HG02588 (cell line): ENCODE data around the gene MAPK10.
"Not testable (repeated sequence)": the region's sequence is repeated elsewhere in the genome, so short reads cannot be mapped to it uniquely, and the experiment has no call there.

Source experiments
- ATAC-seq: cut with Tn5 transposase; IDR thresholded peaks from one replicate; pipeline ENCODE4 v1.9.1; 2021; ENCODE audit warnings: mild to moderate bottlenecking, moderate library complexity; ENCODE audit not compliant: unreplicated experiment

The MAPK10 gene

DNA sequence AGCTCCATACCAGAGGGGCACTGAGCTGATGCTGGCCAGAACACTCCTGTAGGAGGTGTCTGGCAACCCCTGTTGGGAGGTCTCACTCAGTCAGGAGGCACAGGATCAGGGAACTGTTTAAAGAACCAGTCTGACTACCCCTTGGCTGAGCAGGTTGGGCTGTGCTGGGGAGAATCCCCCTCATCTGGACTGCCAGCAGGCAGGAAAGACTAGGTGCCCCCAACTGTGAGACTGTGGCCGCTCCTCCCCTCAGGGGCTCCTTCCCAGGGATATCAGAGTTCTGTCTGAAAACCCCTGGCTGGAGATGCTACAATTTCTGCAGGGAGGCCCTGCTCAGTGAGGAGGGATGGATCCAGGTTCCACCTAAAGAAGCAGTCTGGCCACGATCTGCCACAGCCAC lies 245.3 kb downstream of the MAPK10 start:
- no peak for ATAC-seq

DNA sequence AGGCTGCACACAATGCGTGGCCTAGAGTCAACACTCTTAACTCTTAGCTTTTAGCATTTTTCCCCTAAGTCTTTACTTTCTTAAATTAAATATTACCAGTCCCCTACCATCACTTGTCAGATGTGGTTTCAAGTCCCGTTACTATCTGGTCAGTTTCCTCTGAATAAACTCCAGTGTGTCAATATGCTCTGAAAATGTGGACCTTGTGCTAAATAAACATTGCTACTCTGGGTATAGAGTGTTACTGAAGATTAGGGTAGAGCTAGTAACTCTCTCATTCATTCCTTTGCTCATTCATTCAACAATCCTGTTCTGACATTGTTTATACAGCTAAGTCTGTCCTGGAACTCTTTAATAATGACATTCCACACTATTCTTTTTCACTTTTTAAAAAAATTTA lies 251.0 kb downstream of the MAPK10 start:
- no peak for ATAC-seq

DNA sequence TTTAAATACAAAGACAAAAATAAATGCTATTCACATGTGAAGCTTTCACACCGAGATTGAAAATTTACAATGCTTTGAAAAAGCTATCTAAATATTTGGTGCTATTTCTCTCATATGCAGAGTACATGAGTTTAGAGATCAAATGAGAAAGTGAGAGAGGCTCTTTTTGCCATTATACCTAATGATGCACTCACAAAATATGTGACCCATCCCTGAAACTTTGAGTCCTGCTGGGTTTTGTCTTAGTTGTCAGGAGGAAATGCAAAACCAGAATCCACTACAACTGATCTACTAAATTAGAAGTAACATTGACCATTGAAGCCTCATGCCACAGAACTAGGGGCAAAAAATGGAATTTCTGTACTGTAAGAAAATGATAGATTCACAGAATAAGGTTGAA lies 251.7 kb downstream of the MAPK10 start:
- ATAC-seq: no peak

DNA sequence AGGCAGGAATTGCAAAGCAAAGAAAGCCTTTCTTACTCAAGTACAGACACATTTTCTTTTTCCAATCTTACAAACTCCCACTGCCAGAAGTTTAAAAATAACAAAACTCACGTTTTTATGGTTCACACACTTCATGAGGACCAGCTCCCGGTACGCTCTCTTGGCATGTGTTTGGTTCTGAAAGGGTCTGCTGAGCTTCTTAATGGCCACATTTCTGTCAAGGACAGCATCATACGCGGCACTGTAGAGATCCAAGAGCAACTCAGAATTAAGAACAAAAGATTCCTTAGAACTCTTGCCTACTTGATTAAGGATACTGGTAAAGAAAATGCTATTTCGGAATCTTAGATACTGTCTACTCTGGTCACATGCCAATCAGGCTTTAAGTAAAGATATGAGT lies 252.7 kb downstream of the MAPK10 start:
- ATAC-seq: no peak

DNA sequence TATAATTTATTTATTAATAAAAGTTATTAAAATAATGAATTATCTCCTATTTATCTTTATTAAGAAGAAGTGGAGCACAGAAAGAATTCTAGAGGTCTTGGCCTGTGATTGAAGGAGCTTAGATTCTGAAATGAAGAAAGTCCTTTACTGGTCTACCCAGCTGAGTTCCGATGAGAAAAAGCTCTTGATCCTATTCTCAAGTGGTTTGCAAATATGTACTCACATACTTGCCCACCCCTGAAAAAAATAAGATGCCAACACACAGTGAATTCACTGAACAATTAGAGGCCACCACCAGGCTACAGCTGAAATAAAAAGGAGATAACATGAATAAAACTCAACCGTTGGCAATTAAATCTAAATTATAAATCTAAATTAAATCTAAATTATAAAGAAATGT lies 253.4 kb downstream of the MAPK10 start:
- ATAC-seq: no peak

DNA sequence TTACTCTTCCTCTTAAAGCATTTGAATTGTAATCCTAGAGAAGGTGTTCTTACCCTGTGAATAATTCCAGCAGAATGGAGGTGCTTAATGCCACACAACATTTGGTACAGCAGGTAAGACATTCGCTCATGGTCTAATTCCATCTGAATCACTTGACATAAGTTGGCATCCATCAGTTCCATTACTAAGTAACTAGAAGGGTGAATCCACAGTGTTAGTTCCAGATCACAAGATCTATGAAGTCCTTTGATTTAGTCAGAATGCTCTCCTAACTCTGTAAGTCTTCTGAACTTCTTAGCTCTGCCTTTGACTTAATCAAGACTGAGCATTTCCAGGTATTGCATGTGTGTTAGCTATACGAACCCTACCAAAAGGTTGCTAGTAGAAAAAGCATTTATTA lies 258.0 kb downstream of the MAPK10 start:
- ATAC-seq: no peak

DNA sequence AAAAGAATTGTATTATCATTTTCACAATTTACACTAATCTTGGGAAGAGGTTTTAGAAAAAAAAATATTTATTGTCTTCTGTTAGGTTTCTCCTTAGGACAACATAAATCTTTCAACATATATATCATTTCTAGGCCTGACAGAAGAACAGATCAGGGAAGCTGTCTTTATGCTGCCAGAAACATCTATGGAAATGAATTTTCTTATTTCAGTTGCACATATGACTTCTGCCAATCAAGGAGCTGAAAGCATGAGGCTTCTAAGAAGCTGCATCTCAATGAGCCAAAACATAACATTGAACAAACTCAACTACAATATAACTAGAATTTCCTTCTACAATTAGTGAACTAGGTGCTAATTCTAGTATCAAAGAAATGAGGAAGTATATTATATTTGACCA lies 258.4 kb downstream of the MAPK10 start:
- ATAC-seq: no peak

DNA sequence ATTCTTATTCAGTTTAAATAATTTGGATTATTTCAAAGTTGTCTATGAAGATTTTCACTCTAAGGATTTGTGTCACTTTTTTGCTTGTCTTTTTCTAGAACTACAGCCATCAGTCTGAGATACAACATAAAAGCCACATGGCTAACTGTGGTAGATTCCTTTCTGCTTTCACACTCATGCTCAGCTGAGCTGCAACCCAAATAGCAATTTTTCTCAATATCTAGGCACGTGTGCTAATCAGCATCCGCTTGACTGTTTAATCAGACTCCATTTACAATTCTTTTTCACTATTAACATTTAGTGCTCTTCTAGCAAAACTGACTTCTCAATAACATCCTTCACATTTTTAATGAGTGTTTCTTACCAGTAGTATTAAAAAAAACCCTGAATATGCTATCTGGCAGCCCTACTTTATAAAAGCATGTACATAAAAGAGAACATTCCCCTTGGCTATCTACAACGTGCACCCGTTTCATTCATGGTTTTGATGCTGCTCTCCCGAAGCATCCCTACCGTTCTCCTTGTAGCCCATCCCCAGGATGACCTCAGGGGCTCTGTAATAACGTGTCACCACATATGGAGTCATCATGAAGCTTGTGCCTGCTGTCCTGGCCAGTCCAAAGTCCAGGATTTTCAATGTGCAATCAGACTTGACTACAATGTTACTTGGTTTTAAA lies 259.2 kb downstream of the MAPK10 start:
- ATAC-seq: no peak

DNA sequence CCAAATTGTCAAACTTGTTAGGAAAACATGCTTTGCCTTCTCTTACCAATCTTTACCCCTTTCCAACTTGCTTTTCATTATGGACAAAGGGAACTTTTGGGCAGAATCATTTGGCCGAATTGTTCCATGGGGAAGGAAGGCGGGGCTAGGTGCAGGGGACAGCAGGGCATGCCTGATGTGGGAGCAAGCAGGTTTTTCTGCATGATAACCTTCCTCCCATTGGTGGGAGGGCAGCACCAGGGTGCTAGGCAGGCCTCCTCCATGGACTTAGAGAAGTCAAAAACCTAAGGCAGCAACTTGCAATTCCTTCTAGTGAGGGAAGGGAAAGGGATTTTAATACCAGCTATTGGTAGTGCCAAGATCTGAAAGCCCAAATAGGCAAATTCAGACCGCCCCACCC lies 260.5 kb downstream of the MAPK10 start:
- no peak for ATAC-seq

DNA sequence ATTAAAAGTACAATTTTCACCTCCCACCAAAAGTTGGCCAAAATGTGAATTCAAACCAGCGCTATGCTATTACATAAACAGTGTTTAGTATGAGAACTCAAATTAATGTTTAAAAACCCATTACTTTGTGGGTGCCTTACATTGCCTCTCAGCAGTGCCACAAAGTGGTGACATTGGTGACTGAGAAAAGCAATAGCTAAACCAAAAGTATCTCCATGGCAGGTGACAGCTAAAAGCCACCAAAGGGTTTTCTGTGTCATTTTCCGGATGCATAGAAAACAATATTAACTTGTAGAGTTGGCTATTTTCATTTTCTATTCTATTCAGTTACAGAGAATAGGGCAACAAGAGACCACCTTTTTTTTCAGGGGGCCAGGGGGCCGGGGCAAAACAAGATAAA lies 261.2 kb downstream of the MAPK10 start:
- no peak for ATAC-seq

DNA sequence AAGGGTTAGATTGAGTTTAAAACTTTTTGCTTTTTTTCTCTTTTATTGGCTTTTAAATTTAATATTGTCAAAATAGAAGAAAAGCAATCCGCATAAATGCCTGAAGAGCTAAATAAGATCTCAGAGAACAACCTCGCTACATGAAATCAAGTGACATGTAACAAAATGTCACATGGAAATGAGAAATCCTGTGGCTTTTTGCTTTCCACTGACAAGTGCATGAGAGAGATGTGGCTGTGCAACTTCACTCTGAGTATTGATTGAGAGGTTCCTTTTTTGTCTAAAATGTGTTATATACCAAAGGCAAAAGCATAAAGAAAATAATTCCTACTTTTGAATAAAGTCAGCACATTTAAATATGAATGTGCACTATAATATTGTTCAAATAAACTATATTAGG lies 263.5 kb downstream of the MAPK10 start:
- no peak for ATAC-seq

DNA sequence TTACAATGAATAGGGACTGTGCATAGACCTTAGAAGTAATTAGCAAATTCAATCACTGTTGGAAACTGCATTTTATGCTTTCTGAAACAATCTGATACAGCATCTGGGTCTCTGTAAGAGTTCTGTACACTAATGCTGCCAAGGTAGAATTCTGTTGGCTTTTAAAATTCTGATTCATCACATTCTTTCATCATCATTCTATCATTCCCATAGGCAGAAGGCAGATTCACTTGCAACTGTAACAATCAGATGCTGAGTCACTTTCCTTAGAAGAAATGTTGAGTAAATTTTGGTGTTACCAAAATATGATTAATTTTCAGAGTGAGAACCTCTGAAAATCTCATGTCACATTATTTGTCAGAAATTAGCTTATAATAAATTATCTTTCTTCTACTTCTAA lies 267.2 kb downstream of the MAPK10 start:
- no peak for ATAC-seq

DNA sequence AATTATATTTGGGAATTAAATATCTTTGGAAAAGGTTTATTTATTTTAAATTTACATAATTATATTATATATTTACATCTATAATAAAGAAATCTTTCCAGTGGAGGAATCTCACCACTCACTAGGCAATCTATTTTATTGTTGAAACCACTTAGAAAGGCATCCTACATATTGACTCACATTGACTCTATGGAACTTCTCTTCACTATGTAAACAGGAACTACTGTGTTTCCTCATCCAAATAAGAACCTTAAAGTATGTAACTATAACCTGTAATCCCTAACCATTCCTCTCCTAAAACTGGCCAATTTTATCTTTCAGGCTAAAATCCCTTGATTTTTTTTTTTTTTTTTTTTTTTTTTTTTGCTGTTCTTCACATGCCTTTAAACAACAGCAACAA lies 268.7 kb downstream of the MAPK10 start:
- no peak for ATAC-seq

DNA sequence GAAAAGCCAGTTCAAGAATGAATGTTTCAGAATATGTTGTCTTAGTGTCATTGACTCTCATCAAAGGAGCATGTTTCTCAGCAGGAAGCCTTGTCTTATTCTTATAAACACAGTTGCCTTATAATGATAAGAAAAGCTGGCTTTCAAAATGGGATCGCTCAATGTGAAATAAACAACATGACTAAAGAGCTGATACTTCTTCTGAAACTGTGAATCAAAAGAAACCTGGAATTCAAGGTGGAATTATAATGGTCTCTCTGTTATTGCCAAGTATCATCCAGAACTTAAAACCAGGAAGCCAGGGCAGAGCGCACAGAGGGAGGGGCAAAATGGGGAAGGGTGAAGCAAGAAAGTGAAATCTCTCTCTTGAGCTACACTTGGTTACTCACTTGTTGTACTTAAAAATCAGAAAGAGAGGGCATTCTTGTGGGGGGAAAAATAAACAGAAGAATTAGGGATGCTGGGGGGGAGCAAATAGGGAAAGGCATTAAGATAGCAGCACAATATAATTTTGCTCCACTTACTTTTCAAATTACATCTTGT lies 270.0 kb downstream of the MAPK10 start:
- ATAC-seq: no peak

DNA sequence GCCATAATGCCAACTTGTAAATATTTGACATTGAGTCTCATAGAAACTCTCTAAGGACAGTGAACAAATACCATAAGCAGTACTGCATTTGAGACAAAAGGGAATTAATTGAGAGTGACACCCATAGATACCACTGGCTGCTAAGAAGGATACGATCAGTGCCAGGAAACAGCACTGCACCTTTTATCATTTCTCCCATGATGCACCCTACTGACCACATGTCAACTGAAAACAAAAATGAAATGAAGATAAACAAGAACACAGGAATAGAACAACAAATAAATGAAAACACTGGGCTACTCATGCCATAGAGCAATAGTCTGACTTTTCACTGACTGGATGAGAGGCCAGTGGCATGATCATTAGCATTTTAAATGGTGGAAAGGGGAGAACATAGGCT lies 270.8 kb downstream of the MAPK10 start:
- no peak for ATAC-seq

DNA sequence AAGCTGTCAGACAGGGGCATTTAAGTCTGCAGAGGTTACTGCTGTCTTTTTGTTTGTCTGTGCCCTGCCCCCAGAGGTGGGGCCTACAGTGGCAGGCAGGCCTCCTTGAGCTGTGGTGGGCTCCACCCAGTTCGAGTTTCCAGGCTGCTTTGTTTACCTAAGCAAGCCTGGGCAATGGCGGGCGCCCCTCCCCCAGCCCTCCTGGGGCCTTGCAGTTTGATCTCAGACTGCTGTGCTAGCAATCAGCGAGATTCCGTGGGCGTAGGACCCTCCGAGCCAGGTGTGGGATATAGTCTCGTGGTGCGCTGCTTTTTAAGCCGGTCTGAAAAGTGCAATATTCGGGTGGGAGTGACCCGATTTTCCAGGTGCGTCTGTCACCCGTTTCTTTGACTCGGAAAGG lies 284.1 kb downstream of the MAPK10 start:
- ATAC-seq: not testable (repeated sequence)

DNA sequence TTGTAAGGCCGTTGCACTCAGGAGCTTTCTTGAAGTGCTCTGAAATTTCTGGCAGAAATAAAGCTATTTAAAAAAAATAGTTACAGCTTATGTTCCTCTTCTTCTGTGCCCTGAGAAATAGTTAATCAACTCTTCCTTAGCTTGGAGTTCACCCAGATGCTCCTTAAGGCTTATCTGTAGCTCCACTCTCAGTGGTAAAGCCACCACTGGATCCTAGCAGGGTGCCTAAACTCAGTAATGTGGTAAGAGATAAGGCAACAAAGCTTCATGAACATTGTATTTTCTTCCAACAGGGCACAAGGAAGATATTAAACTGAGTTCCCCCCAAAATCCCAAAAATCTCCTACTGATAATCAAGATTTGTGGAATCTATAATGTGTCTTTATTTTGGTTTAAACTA lies 299.5 kb downstream of the MAPK10 start:
- ATAC-seq: no peak

DNA sequence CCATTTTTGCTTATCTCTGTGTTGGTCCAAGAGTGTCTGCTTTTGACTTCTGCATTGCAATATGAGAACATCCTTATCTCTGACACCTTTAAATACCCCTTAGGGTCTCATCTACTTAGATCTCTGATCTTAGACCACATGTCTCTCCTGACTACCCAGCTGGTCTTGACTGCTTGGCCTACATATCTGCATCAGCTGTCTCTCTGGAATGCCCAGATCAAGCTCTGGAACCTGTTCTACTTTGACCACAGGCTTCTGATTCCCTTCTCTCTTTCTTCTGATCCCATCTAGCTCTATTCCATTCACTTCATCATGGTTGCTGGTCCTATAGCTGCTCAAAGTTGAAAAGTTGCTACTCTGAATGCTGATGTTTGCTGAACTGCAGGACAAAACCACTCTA lies 301.2 kb downstream of the MAPK10 start:
- no peak for ATAC-seq

DNA sequence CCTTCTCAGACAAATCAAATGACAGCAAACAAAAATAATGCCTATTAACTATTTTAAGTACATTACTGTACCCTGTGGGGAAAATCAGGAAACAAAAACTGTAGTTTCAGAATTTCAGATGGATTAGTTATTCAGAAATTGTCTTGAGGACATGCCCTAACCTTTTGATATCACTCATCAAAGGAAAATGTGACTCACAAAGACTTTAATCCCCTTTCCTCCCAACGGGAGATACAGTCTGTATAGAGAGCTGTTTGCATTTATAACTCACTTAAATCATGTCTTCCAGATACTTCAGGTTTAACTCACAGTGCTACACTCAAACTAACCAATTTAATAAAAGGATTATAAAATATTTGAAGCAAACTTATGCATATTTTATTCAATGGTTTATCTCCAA lies 304.0 kb downstream of the MAPK10 start:
- ATAC-seq: no peak

DNA sequence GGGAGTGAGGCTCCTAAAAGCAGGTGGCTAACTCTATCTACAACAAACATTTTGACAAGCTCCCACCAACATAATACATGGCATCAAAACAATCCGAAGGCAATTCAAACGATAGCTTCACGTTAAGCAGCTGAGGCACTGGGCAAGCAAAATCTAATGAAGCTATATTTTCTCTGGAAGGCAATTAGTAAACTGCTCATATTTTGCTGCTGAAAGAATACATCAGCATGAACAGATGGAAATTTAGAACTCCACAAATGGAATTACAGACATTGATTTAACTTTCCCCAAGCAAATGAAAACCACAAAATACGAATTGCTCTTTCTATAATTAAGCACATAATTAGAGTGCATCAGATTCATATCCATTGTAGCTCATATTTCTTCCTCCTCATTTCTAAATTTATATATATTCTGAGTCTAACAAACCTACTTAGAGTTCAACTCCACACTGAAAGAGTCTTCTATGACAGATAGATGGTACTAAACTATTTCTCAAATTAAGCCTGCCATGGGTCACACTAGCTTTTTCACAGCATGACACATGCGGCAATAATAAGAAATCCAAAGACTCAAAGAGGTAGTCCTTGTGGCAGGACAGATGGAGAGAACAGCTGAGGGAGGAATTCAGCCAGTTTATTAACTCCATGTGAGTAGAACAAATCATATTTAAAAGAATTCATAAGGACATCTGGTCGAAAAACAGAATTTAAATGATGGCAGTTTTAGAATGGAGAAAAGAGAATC lies 305.4 kb downstream of the MAPK10 start:
- no peak for ATAC-seq

DNA sequence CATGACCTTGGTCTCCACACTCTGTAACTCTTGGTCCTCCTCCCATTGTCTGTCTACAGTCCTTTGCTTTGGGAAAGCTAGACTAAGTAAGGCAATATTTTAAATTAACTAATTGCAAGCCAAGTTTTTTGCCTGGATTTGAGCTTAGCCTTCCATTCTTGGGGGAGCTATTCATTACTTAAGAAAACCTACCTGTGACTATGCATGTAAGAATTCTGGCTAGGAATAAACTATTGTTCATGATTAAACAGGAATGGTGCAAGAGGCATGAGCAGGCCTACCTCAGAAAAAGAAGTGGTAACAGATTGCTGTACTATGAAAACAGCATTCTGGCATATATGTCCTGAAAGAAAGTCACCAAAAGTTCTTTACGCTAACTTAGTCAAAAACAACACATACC lies 309.4 kb downstream of the MAPK10 start:
- no peak for ATAC-seq

DNA sequence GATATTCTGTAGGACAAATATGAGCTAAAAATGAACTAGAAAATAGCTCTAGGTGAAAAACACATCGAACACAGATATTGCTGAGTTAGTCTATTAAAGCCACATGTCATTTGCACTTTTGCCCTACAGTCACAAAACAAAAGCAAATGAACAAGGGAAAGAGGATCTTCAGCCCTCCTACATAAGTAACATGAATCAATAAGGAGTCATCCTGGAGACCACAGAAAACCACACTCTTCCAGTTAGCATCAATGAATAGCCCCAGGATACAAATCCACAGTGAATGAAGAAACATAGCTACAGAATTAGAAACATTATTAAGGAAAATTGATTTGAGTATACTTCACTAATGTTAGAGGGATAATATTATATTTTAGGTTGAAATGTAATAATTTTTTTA lies 311.4 kb downstream of the MAPK10 start:
- ATAC-seq: no peak

DNA sequence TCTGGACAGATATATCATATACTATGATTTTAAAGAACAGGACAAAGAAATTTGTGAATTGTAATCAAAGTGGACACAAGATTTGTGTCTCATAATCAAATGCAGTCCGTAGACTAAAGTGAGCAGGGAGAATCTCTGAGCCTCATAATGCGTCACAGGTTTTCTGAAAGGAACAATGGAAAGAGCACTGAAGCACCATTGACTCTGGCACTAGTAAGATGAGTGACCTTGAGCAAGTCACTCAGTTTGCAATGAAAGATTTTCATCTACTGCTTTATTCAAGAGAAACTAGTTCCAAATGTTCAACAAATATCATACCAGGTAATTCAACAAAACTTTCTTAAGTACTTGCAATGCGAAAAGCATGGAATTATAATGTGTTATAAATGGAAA lies 315.3 kb downstream of the MAPK10 start:
- ATAC-seq: no peak
